Skin epidermis (tissue), 12 donors: ENCODE measurements around the gene VCP.
A peak's percentile ranks its signal among the peaks of the same experiment; 100 is the strongest.

Experiments
- H3K27ac ChIP-seq, 21 experiments: fragments of 200-600 bp; sonication (generic) in 11 of 21; one replicate each; pipeline ENCODE4 v1.5.0; 2020; ENCODE audit warnings: mild to moderate bottlenecking in 3 of 21, inconsistent platforms in 2 of 21, moderate library complexity in 2 of 21
- H3K4me3 ChIP-seq, 7 experiments: fragments of 200-600 bp; sonication (generic) in 2 of 7; one replicate each; pipeline ENCODE4 v1.5.0; 2020; ENCODE audit warnings: inconsistent platforms in 2 of 7, mild to moderate bottlenecking in 2 of 7, moderate library complexity in 1 of 7

VCP gene

GRCh38 chr9:35071814-35072460 is 488 bp downstream of the VCP start:
- Histone ChIP-seq H3K27ac (peak overlapping the region; percentile 94 to 100 (median 99)), H3K4me3 (peak overlapping the region; percentile 80 to 98 (median 91))

DNA sequence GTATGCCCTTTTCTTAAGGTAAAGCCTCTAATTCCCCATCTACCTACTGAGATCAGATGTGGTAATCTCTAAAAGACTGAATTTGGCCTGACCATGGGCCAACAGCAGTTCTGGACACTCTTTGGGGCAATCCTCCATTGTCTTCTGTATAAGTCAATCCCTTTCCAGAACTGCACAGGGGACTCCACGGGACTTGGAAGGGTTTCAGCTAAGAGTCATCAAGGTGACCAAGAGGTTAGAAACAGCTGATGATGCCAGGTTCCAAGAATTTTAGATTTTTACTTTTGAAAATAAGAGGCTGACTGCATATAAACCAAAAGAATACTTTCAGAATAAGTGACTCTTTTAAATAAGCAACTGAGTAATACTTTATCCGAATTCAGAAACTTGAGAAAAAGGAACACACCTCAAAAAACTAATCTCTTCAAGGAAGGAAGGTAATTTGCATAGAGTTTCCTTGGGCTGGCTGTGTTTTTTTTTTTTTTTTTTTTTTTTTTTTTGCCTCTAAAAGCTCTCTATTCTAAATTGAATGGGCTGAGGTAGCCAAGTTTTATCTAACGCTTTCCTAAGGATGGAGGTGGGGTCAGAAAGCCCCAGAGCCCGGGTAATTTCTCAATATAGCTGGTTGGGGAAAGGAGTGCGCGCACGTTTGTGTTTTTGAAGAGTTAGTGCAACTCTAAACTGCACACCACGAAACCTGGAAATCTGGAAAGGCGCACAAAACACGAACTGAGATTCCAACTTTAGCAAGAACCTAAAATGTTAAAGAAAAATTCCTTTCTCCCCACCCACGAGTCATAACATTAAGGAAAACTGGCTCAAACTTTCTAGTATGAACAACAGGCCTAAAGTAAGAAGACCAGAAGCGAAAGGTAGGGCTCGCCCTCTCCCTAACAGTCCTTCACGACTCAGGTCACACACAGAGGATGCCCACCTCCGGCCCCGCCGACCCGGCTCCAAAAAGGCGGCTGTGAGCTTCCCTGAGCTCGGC is 1.3 kb downstream of the VCP start:
- H3K27ac ChIP-seq = peak overlapping the region; percentile 94 to 100 (median 99)

GRCh38 chr9:35069020-35069419 is 3.4 kb downstream of the VCP start:
- peak overlapping the region in 1 of 21 experiments; percentile 2 for H3K27ac ChIP-seq
- no peak overlapping the region for H3K4me3 ChIP-seq

More for the DNA sequence above, 1.3 kb downstream of the VCP start:
- peak overlapping the region; percentile 80 to 98 (median 91) for H3K4me3 ChIP-seq

DNA sequence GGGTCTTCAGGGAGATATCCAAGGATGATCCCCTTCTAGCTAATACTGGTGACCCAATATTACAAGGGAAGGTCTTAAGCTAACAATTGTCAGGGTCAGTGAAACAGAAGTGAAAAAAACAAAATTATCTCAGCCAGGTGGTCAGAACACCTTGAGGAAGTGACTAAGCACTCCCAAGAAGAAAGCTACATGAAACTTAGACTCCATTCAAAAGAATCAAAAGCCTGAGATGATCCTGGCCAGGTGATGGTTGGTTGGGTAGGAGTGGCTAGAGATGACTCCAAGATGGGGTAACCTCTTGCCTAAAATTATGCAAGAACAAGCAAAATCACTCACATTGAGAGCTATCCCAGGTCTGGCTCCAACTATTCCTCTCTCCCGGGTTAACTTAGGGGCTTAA is 5.4 kb downstream of the VCP start:
- H3K4me3 ChIP-seq = no peak overlapping the region
- no peak overlapping the region for H3K27ac ChIP-seq

DNA sequence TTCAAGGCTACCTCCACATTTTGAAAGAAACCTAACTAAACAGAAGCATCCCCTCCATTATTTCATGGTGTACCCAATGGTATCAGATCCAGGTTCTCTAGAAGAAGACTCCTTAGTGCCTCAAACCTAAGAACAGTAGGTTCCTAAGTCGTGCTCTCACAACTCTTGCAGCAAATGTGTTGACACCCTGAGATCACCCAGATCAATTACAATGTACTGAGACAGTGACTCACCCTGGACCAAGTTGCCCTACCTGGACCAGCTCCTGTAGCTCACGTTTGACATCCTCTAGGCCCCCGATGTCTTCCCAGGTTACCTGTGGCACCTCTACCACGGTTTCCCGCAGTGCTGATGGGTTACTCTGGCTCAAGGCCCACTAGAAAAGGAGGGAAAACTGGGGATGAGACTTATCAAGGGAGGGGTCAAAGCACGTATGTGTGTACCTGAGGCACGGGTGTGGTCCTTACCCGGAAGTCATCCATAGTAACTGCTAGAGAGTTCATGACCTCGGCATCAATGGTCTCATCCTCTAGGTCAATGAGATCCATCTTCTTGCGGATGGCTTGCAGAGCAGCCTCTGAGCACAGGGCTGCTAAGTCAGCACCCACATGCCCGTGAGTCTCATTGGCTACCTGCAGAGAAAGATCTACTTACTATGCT is 11.7 kb downstream of the VCP start:
- Histone ChIP-seq H3K4me3 (no peak overlapping the region), H3K27ac (no peak overlapping the region)

GRCh38 chr9:35059438-35059837 is 13.0 kb downstream of the VCP start:
- Histone ChIP-seq H3K4me3 (no peak overlapping the region), H3K27ac (no peak overlapping the region)

DNA sequence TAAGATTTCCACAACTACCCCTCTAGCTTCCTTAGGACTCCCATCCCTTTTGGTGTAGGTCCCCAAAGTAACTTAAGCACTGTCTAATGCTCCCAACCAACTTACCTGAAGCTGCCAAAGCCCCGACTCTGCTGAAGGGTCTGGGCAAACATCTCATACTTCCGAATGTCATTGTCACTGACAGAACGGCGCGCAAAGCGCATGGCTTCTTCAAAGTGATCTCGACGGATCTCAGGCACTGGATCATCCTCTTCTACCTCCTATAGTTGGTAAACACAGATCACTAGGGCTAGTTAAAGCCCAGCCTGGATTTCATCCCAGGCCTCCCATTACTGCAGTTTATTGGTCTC is 15.2 kb downstream of the VCP start:
- Histone ChIP-seq H3K4me3 (no peak overlapping the region), H3K27ac (no peak overlapping the region)

- H3K4me3 ChIP-seq = no peak overlapping the region
- H3K27ac ChIP-seq = no peak overlapping the region
These were observed 15.7 kb downstream of the VCP start for GRCh38 chr9:35056571-35057270.

DNA sequence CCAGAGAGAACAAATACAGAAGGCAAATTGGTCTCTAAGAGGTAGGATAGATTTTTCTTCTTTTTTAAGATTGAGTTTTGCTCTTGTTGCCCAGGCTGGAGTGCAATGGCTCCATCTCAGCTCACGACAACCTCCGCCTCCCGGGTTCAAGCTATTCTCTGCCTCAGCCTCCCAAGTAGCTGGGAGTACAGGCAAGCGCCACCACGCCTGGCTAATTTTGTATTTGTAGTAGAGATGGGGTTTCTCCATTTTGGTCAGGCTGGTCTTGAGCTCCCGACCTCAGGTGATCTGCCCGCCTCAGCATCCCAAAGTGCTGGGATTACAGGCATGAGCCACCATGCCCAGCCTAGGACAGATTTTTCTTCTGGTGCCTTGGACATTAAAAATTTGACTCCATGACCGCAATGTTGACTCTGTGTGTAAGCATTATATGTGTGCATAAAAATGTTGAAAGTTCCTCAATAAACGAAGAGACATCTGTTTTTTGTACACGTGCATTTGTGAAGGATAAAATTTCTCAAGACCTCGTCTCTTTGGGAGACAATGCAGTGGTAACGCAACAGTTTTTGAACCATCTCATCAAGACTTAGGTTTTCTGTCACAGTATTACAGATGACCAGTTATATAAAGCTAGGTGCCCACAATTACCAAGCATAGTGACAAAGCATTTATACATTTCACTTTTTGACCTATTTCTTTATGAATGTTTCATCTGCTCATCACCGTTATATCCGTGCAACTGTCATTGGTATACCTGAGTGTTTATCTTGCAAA is 17.4 kb downstream of the VCP start:
- H3K27ac ChIP-seq = no peak overlapping the region
- H3K4me3 ChIP-seq = no peak overlapping the region

GRCh38 chr9:35054185-35054835 is 18.1 kb downstream of the VCP start:
- Histone ChIP-seq H3K27ac (no peak overlapping the region), H3K4me3 (no peak overlapping the region)

- Histone ChIP-seq H3K27ac (no peak overlapping the region), H3K4me3 (no peak overlapping the region)
These were observed 21.1 kb downstream of the VCP start for GRCh38 chr9:35051069-35051967.

DNA sequence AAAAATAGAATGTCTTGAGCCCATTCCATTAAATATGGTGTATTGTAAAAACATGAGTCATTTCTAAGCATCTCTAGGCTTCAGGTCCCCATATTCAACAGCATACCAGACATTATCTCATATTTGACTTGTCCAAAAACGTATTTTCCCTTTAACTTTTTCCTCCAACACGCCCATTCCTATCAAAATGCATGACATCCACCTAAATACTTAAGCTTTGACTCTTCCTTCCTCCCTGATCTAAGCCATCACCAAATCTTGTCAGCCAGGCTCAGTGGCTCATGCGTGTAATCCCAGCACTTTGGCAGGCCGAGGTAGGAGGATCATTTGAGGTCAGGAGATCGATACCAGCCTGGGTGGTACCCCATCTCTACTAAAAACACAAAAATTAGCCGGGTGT is 23.9 kb downstream of the VCP start:
- no peak overlapping the region for H3K4me3 ChIP-seq
- no peak overlapping the region for H3K27ac ChIP-seq

DNA sequence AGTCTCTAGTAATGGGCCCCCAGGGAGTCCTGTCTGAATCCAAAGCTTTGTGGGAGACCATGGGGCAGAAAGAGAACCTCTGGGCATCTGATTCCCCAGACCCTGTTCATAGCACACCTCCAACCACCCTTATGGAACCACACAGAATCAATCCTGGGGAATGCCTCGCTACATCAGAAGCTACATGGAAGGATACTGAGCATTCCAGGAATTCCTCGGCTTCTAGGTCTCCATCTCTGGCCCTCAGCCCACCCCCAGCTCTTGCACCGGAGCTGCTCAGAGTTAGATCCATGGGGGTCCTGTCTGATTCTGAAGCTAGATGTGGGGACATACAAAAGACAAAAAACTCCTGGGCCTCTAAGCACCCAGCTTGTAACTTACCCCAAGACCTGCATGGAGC is 28.4 kb downstream of the VCP start:
- Histone ChIP-seq H3K27ac (no peak overlapping the region), H3K4me3 (no peak overlapping the region)

DNA sequence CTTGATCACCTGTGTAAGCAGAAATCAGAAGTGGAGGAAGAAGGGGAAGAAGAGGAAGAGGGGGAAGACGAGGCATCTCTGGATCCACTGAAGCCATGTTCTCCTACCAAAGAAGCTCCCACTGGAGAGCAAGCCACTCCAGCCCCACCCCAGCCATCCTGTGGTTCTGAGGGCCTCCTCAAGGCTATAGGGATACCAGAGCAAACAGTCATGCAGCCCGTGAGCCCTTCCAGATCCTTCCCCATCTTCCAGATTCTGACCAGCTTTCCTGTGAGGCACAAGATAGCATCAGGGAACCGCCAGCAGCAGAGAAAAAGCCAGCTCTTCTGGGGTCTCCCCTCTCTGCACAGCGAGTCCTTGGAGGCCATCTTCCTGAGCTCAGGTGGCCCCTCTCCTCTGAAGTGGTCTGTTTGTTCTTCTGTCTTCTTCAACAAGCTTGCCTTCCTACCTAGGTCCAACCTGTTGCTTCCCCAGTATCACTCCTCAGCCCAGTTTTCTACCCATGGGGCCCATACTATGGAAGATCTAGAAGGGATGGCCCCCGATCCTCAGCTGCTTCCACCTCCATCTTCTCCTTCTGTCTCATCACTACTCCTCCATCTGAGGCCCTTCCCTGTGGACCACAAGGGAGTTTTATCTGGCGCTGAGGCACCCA is 29.4 kb downstream of the VCP start:
- H3K4me3 ChIP-seq = no peak overlapping the region
- no peak overlapping the region for H3K27ac ChIP-seq

DNA sequence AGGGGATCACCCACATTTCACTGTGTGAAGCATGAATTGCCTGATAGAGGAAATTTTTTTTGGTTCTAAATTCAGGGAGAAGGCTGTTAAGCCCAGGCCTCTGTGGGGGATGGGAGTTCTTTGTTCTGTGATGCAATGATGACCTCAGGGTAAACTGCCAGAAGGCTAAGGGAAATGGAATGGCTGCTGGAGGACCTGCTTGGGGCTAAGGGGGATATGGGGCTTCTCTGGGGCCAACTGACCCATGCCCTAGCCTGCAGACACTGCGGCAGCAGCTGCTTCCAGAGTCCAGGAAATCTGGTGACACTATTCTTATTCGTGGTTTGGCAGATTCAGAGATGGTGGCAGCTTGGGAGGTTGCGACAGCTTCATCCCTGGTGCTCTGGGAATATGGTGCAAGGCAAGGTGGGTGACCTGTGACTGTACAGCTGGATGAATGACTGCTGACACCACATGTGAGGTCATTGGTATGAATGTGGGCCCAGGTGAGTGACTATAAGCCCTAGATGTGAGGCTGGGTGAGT is 30.3 kb downstream of the VCP start:
- H3K27ac ChIP-seq = no peak overlapping the region
- no peak overlapping the region for H3K4me3 ChIP-seq

- H3K27ac ChIP-seq = peak overlapping the region in 5 of 21 experiments; percentile 13 to 49 (median 23)
- H3K4me3 ChIP-seq = peak overlapping the region in 4 of 7 experiments; percentile 4 to 16 (median 10)
These were observed 36.3 kb downstream of the VCP start for GRCh38 chr9:35035851-35036701.
